Neural cell (in vitro differentiated cells): ENCODE data around the gene EMILIN3.

Experiments used
- CTCF ChIP-seq: fragments of 450-650 bp; IDR thresholded peaks from 2 replicates; pipeline ENCODE4 v1.5.1; 2014; ENCODE audit warnings: antibody characterized with exemption, mild to moderate bottlenecking, moderate library complexity; ENCODE audit not compliant: poor library complexity, severe bottlenecking
- EP300 ChIP-seq: fragments of 450-650 bp; conservative IDR thresholded peaks from 2 replicates; pipeline ENCODE4 v1.6.1; 2014; ENCODE audit warnings: antibody characterized with exemption, mild to moderate bottlenecking, moderate library complexity; ENCODE audit not compliant: poor library complexity, severe bottlenecking
- EZH2 ChIP-seq: fragments of 200-600, 300-800 bp; shearing (Covaris generic), sonication (generic); IDR thresholded peaks from 2 replicates; pipeline ENCODE4 v1.6.1; 2014; ENCODE audit warnings: antibody characterized with exemption, low read length, borderline replicate concordance, mild to moderate bottlenecking; ENCODE audit not compliant: insufficient read depth, poor library complexity, severe bottlenecking
- MXI1 ChIP-seq: fragments of 450-650 bp; conservative IDR thresholded peaks from 2 replicates; pipeline ENCODE4 v1.6.1; 2014; ENCODE audit warnings: antibody characterized with exemption, mild to moderate bottlenecking; ENCODE audit not compliant: poor library complexity, severe bottlenecking
- POLR2AphosphoS5 ChIP-seq: IDR thresholded peaks from 2 replicates; pipeline ENCODE4 v1.6.1; 2012
- RAD21 ChIP-seq: fragments of 450-650 bp; conservative IDR thresholded peaks from 2 replicates; pipeline ENCODE4 v1.6.1; 2014; ENCODE audit warnings: antibody characterized with exemption, mild to moderate bottlenecking, moderate library complexity
- REST ChIP-seq: IDR thresholded peaks from 2 replicates; pipeline ENCODE4 v1.6.1; 2012; ENCODE audit warnings: borderline replicate concordance
- SMC3 ChIP-seq: fragments of 450-650 bp; conservative IDR thresholded peaks from 2 replicates; pipeline ENCODE4 v1.6.1; 2014; ENCODE audit warnings: antibody characterized with exemption, mild to moderate bottlenecking, moderate library complexity; ENCODE audit not compliant: poor library complexity
- TAF1 ChIP-seq: IDR thresholded peaks from 2 replicates; pipeline ENCODE4 v1.6.1; 2012; ENCODE audit warnings: low read depth

GRCh38 chr20:41393705-41394066, 27.1 kb upstream of the EMILIN3 start:
- TF ChIP-seq EZH2, result no peak
- no peak for TF ChIP-seq CTCF
- TF ChIP-seq RAD21, result no peak
- TF ChIP-seq TAF1, result no peak
- no peak for TF ChIP-seq REST
- no peak for TF ChIP-seq POLR2AphosphoS5
- no peak for TF ChIP-seq SMC3
- TF ChIP-seq EP300, result no peak
- TF ChIP-seq MXI1, result no peak
